Body of pancreas (tissue), 4 donors: Measurements from ENCODE around the gene CUL9.

ENCODE experiments used
- POLR2A ChIP-seq, 3 donors: fragments of 450-650 bp; IDR thresholded peaks; one replicate each; pipeline ENCODE4 v1.6.1; 2016; ENCODE audit warnings: antibody characterized with exemption in 3 of 3, mild to moderate bottlenecking in 2 of 3
- TF ChIP-seq, protein P1 (sequence below), 7 experiments: fragments of 450-650 bp in 4 of 7; fragments of 200-600 bp in 3 of 7; sonication (generic) in 3 of 7; IDR thresholded peaks; one replicate each; pipeline ENCODE4 v1.5.1; 2016 to 2019; ENCODE audit warnings: antibody characterized with exemption in 7 of 7

DNA sequence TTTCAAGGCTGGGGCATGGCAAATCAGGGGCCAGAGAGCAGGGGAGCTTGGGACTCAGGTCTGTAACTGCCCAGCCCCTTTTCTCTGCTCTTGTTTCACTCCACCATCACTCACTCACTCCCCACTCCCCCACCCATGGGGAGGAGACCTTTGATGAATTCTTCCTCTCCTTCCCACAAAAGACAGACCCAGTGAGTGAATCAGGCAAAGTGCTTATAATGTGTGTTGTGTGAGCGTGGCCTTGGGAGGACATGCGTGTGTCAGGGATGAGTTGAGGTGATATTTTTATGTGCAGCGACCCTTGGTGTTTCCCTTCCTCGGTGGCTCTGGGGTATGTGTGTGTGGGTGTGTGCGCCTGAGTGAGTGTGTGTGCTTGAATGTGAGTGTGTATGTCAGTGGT, 1.0 kb upstream of the CUL9 start:
- TF ChIP-seq, protein P1, sequence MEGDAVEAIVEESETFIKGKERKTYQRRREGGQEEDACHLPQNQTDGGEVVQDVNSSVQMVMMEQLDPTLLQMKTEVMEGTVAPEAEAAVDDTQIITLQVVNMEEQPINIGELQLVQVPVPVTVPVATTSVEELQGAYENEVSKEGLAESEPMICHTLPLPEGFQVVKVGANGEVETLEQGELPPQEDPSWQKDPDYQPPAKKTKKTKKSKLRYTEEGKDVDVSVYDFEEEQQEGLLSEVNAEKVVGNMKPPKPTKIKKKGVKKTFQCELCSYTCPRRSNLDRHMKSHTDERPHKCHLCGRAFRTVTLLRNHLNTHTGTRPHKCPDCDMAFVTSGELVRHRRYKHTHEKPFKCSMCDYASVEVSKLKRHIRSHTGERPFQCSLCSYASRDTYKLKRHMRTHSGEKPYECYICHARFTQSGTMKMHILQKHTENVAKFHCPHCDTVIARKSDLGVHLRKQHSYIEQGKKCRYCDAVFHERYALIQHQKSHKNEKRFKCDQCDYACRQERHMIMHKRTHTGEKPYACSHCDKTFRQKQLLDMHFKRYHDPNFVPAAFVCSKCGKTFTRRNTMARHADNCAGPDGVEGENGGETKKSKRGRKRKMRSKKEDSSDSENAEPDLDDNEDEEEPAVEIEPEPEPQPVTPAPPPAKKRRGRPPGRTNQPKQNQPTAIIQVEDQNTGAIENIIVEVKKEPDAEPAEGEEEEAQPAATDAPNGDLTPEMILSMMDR (IDR thresholded peaks at IDR 0.05) = no peak
- TF ChIP-seq POLR2A (IDR thresholded peaks at IDR 0.05) = no peak
